ENCODE data around the gene VWC2.
A peak's percentile ranks its signal among the peaks of the same experiment; 100 is the strongest.

VWC2 gene

GRCh38 chr7:49773218-49773935 lies at the start of gene VWC2:
VWC2 (plus strand) TSS chr7:49773638; CDS start chr7:49775436, 1,798 bp downstream.
- no peak for DNase-seq (ENCODE audit: low spot score)

GRCh38 chr7:49724071-49724470 lies 49.4 kb upstream of the VWC2 start:
- no peak for TF ChIP-seq CTCF (IDR thresholded peaks at IDR 0.05; ENCODE audit: poor library complexity, severe bottlenecking)
- Histone ChIP-seq H3K4me1 (ENCODE audit: insufficient read depth, poor library complexity, severe bottlenecking) (no peaks in the 10 kb centered on the region), H3K27ac (ENCODE audit: poor library complexity, severe bottlenecking) (no peak overlapping the region), H3K27me3 (ENCODE audit: insufficient read depth, poor library complexity, severe bottlenecking) (no peaks in the 10 kb centered on the region), H3K36me3 (ENCODE audit: low read depth) (no peaks in the 10 kb centered on the region), H3K9me3 (ENCODE audit: severe bottlenecking) (no peaks in the 10 kb centered on the region), H3K4me3 (ENCODE audit: severe bottlenecking) (no peak overlapping the region)
- no peak for DNase-seq (ENCODE audit: low spot score)
- ATAC-seq (ENCODE audit: low read depth), result no peak

More at GRCh38 chr7:49773218-49773935, at the start of gene VWC2:
- Histone ChIP-seq H3K4me3 (ENCODE audit: severe bottlenecking) (no peak within 1 kb of the TSS), H3K4me1 (ENCODE audit: insufficient read depth, poor library complexity, severe bottlenecking) (no peaks in the 10 kb centered on the region), H3K9me3 (ENCODE audit: severe bottlenecking) (no peaks in the 10 kb centered on the region), H3K27ac (ENCODE audit: poor library complexity, severe bottlenecking) (no peak within 1 kb of the TSS), H3K27me3 (ENCODE audit: insufficient read depth, poor library complexity, severe bottlenecking) (peaks cover 76% of the 10 kb centered on the region), H3K36me3 (ENCODE audit: low read depth) (no peaks in the 10 kb centered on the region)
- ATAC-seq (ENCODE audit: low read depth), result peak; percentile 26; the same call in 2 of the 3 replicates
- TF ChIP-seq CTCF (IDR thresholded peaks at IDR 0.05; ENCODE audit: poor library complexity, severe bottlenecking), result no peak

GRCh38 chr7:49731836-49732235 lies 41.6 kb upstream of the VWC2 start:
- ATAC-seq (ENCODE audit: low read depth), result no peak
- H3K27ac ChIP-seq (ENCODE audit: poor library complexity, severe bottlenecking), result no peak overlapping the region
- DNase-seq (ENCODE audit: low spot score), result no peak
- no peaks in the 10 kb centered on the region for H3K9me3 ChIP-seq (ENCODE audit: severe bottlenecking)
- H3K27me3 ChIP-seq (ENCODE audit: insufficient read depth, poor library complexity, severe bottlenecking), result peaks cover 4% of the 10 kb centered on the region
- no peaks in the 10 kb centered on the region for H3K4me1 ChIP-seq (ENCODE audit: insufficient read depth, poor library complexity, severe bottlenecking)
- TF ChIP-seq CTCF (IDR thresholded peaks at IDR 0.05; ENCODE audit: poor library complexity, severe bottlenecking), result no peak
- H3K4me3 ChIP-seq (ENCODE audit: severe bottlenecking), result no peak overlapping the region
- no peaks in the 10 kb centered on the region for H3K36me3 ChIP-seq (ENCODE audit: low read depth)

- no peak for TF ChIP-seq CTCF (IDR thresholded peaks at IDR 0.05; ENCODE audit: poor library complexity, severe bottlenecking)
- H3K27ac ChIP-seq (ENCODE audit: poor library complexity, severe bottlenecking), result no peak overlapping the region
- DNase-seq (ENCODE audit: low spot score) (no peak), ATAC-seq (ENCODE audit: low read depth) (no peak)
- H3K9me3 ChIP-seq (ENCODE audit: severe bottlenecking), result no peaks in the 10 kb centered on the region
- H3K4me1 ChIP-seq (ENCODE audit: insufficient read depth, poor library complexity, severe bottlenecking), result no peaks in the 10 kb centered on the region
- peaks cover 12% of the 10 kb centered on the region for H3K27me3 ChIP-seq (ENCODE audit: insufficient read depth, poor library complexity, severe bottlenecking)
- H3K4me3 ChIP-seq (ENCODE audit: severe bottlenecking), result no peak overlapping the region
- H3K36me3 ChIP-seq (ENCODE audit: low read depth), result no peaks in the 10 kb centered on the region
These were observed 10.8 kb upstream of the VWC2 start for GRCh38 chr7:49762666-49763065.

GRCh38 chr7:49763791-49764190 lies 9.6 kb upstream of the VWC2 start:
- Histone ChIP-seq H3K36me3 (ENCODE audit: low read depth) (no peaks in the 10 kb centered on the region), H3K27me3 (ENCODE audit: insufficient read depth, poor library complexity, severe bottlenecking) (peaks cover 10% of the 10 kb centered on the region), H3K4me3 (ENCODE audit: severe bottlenecking) (no peak overlapping the region), H3K27ac (ENCODE audit: poor library complexity, severe bottlenecking) (no peak overlapping the region), H3K9me3 (ENCODE audit: severe bottlenecking) (no peaks in the 10 kb centered on the region), H3K4me1 (ENCODE audit: insufficient read depth, poor library complexity, severe bottlenecking) (no peaks in the 10 kb centered on the region)
- ATAC-seq (ENCODE audit: low read depth) (no peak), DNase-seq (ENCODE audit: low spot score) (no peak)
- no peak for TF ChIP-seq CTCF (IDR thresholded peaks at IDR 0.05; ENCODE audit: poor library complexity, severe bottlenecking)
